H1 (cell line): ENCODE data around the gene IPO13.

Source experiments
- EZH2 ChIP-seq: fragments of 200-600 bp; sonication (generic); IDR thresholded peaks from 2 replicates; pipeline ENCODE4 v1.7.1; 2012; ENCODE audit warnings: low read depth, mild to moderate bottlenecking, moderate library complexity, low read length, inconsistent platforms; ENCODE audit not compliant: severe bottlenecking
- PHF8 ChIP-seq: fragments of 200-600 bp; sonication (generic); conservative IDR thresholded peaks from 2 replicates; pipeline ENCODE4 v1.7.1; 2012; ENCODE audit warnings: low read depth, mild to moderate bottlenecking, inconsistent platforms, low read length, moderate library complexity
- TAF1 ChIP-seq: IDR thresholded peaks from 2 replicates; pipeline ENCODE4 v1.6.1; 2011; ENCODE audit warnings: mild to moderate bottlenecking, low read depth, low read length
- TF ChIP-seq, protein P1 (sequence below), 3 experiments: IDR thresholded peaks; 1 replicate in 2 of 3; 2 replicates in 1 of 3; pipeline versions ENCODE4 v1.5.1 to v1.6.1; 2011; ENCODE audit warnings: low read length in 3 of 3, mild to moderate bottlenecking in 3 of 3, inconsistent platforms in 2 of 3, low read depth in 1 of 3, moderate library complexity in 1 of 3; ENCODE audit not compliant: insufficient read depth in 1 of 3; ENCODE audit errors: control extremely low read depth in 1 of 3
- TF ChIP-seq, protein P2 (sequence below): IDR thresholded peaks from 2 replicates; pipeline ENCODE4 v1.6.1; 2012; ENCODE audit warnings: low read length, inconsistent platforms
- TF ChIP-seq, protein P3 (sequence below): IDR thresholded peaks from 2 replicates; pipeline ENCODE4 v1.6.1; 2012; ENCODE audit warnings: inconsistent platforms

DNA sequence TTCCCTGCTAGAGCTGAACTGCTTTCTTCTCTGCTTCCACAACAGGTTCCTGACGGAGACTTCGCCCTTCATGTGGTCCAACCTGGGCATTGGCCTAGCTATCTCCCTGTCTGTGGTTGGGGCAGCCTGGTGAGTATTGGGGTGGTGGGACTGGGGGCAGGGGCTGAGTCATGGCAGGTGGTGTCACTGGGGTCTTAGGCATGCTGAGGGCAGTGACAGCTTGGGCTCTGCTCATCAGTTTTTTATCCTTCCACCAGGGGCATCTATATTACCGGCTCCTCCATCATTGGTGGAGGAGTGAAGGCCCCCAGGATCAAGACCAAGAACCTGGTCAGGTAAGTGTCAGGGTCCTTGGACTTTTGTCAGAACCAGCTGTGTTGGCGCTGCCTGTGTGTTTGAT, 29.3 kb downstream of the IPO13 start:
- TF ChIP-seq PHF8 = no peak
- no peak for TF ChIP-seq EZH2
- no peak for TF ChIP-seq TAF1
- TF ChIP-seq, protein P1, sequence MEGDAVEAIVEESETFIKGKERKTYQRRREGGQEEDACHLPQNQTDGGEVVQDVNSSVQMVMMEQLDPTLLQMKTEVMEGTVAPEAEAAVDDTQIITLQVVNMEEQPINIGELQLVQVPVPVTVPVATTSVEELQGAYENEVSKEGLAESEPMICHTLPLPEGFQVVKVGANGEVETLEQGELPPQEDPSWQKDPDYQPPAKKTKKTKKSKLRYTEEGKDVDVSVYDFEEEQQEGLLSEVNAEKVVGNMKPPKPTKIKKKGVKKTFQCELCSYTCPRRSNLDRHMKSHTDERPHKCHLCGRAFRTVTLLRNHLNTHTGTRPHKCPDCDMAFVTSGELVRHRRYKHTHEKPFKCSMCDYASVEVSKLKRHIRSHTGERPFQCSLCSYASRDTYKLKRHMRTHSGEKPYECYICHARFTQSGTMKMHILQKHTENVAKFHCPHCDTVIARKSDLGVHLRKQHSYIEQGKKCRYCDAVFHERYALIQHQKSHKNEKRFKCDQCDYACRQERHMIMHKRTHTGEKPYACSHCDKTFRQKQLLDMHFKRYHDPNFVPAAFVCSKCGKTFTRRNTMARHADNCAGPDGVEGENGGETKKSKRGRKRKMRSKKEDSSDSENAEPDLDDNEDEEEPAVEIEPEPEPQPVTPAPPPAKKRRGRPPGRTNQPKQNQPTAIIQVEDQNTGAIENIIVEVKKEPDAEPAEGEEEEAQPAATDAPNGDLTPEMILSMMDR (IDR thresholded peaks at IDR 0.05; ENCODE audit: control extremely low read depth in 1 of 3, insufficient read depth in 1 of 3, low read depth in 1 of 3, low read length in 3 of 3) = no peak
- TF ChIP-seq, protein P2, sequence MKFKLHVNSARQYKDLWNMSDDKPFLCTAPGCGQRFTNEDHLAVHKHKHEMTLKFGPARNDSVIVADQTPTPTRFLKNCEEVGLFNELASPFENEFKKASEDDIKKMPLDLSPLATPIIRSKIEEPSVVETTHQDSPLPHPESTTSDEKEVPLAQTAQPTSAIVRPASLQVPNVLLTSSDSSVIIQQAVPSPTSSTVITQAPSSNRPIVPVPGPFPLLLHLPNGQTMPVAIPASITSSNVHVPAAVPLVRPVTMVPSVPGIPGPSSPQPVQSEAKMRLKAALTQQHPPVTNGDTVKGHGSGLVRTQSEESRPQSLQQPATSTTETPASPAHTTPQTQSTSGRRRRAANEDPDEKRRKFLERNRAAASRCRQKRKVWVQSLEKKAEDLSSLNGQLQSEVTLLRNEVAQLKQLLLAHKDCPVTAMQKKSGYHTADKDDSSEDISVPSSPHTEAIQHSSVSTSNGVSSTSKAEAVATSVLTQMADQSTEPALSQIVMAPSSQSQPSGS = no peak
- TF ChIP-seq, protein P3, sequence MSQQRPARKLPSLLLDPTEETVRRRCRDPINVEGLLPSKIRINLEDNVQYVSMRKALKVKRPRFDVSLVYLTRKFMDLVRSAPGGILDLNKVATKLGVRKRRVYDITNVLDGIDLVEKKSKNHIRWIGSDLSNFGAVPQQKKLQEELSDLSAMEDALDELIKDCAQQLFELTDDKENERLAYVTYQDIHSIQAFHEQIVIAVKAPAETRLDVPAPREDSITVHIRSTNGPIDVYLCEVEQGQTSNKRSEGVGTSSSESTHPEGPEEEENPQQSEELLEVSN = no peak
